ENCODE results near the gene CHID1.

- TF ChIP-seq CTCF (conservative IDR thresholded peaks at IDR 0.05; ENCODE audit: low read depth, low read length), result no peak
- TF ChIP-seq MAFK (IDR thresholded peaks at IDR 0.05; ENCODE audit: low read depth, low read length), result no peak
- no peak for TF ChIP-seq POLR2A (IDR thresholded peaks at IDR 0.05; ENCODE audit: low read depth, low read length)
- TF ChIP-seq NFE2L2 (IDR thresholded peaks at IDR 0.05; ENCODE audit: low read depth, low read length), result no peak
- TF ChIP-seq SMC3 (IDR thresholded peaks at IDR 0.05; ENCODE audit: low read depth, low read length), result no peak
- no peak for TF ChIP-seq MXI1 (IDR thresholded peaks at IDR 0.05; ENCODE audit: borderline replicate concordance, low read depth, low read length)
- no peak for TF ChIP-seq BHLHE40 (IDR thresholded peaks at IDR 0.05; ENCODE audit: low read depth, low read length)
- TF ChIP-seq RAD21 (IDR thresholded peaks at IDR 0.05; ENCODE audit: low read length), result no peak
- no peak for TF ChIP-seq CEBPB (IDR thresholded peaks at IDR 0.05; ENCODE audit: low read depth, low read length)
- no peak for TF ChIP-seq MAZ (IDR thresholded peaks at IDR 0.05; ENCODE audit: borderline replicate concordance, low read depth, low read length)
- TF ChIP-seq CHD1 (IDR thresholded peaks at IDR 0.05; ENCODE audit: low read depth, low read length), result no peak
- no peak for TF ChIP-seq RCOR1 (IDR thresholded peaks at IDR 0.05; ENCODE audit: insufficient replicate concordance, low read length)
- no peak for TF ChIP-seq RFX5 (IDR thresholded peaks at IDR 0.05; ENCODE audit: low read depth, low read length)
- TF ChIP-seq USF2 (IDR thresholded peaks at IDR 0.05; ENCODE audit: low read depth, low read length), result no peak
Measured at GRCh38 chr11:910044-910588, 494 bp downstream of the CHID1 start.
